Omental fat pad (tissue), 4 donors: ENCODE data around the gene KCNIP4. TPM values are rescaled to one million over a fixed set of nuclear protein-coding genes. Genes with fewer than 3 reads are reported as not detected.

Experiments used
- ATAC-seq: fragments of 150-250 bp; one replicate; pipeline ENCODE4 v1.9.1; 2016; ENCODE audit warnings: mild to moderate bottlenecking, moderate library complexity; ENCODE audit not compliant: low FRiP score
- DNase-seq: peaks from one replicate; pipeline ENCODE4 v3.0.0-alpha.2; 2019; ENCODE audit warnings: low spot score
- CTCF ChIP-seq, 3 donors: fragments of 450-650 bp; IDR thresholded peaks; one replicate each; pipeline ENCODE4 v1.5.1; 2016 to 2017; ENCODE audit warnings: antibody characterized with exemption in 3 of 3, mild to moderate bottlenecking in 3 of 3, moderate library complexity in 2 of 3
- total RNA-seq, 4 donors: library from RNA; depleted of rRNA; stranded (reverse); fragments of >200 nt; gene quantifications; one replicate each; pipeline ENCODE4 v1.1.0, GENCODE V29; 2016

Gene KCNIP4
- total RNA-seq, 4 donors from 2014 or later: 0.37 TPM; not detected in 3

- no peak for TF ChIP-seq CTCF (IDR thresholded peaks at IDR 0.05)
- DNase-seq (no peak), ATAC-seq (no peak)
Observed at GRCh38 chr4:21012851-21013331, 935.7 kb downstream of the KCNIP4 start.

- no peak for DNase-seq
- no peak for ATAC-seq
- TF ChIP-seq CTCF (IDR thresholded peaks at IDR 0.05): no peak
Observed at GRCh38 chr4:21011106-21011505, 937.5 kb downstream of the KCNIP4 start.

GRCh38 chr4:21009956-21010355 is 938.6 kb downstream of the KCNIP4 start:
- ATAC-seq (no peak), DNase-seq (no peak)
- no peak for TF ChIP-seq CTCF (IDR thresholded peaks at IDR 0.05)

- ATAC-seq: no peak
- no peak for TF ChIP-seq CTCF (IDR thresholded peaks at IDR 0.05)
Observed at GRCh38 chr4:21005647-21006046, 942.9 kb downstream of the KCNIP4 start.

GRCh38 chr4:21002976-21003375 is 945.6 kb downstream of the KCNIP4 start:
- no peak for TF ChIP-seq CTCF (IDR thresholded peaks at IDR 0.05)
- ATAC-seq: no peak
- no peak for DNase-seq

More at GRCh38 chr4:21005647-21006046, 942.9 kb downstream of the KCNIP4 start:
- DNase-seq: no peak

GRCh38 chr4:21002286-21002685 is 946.3 kb downstream of the KCNIP4 start:
- DNase-seq (no peak), ATAC-seq (no peak)
- TF ChIP-seq CTCF (IDR thresholded peaks at IDR 0.05): no peak

GRCh38 chr4:21001490-21001889 is 947.1 kb downstream of the KCNIP4 start:
- ATAC-seq: no peak
- no peak for TF ChIP-seq CTCF (IDR thresholded peaks at IDR 0.05)
- DNase-seq: no peak
